GM23338 (cell line): ENCODE data around the gene ARMC9. TPM values are rescaled to one million over a fixed set of nuclear protein-coding genes. Genes with fewer than 3 reads are reported as not detected.

Experiments used
- ATAC-seq: fragments of 200-7000 bp; cut with Tn5 transposase; 3 replicates; pipeline ENCODE4 v1.9.1; 2020
- DNase-seq: peaks from one replicate; pipeline ENCODE4 v3.0.0-alpha.2; 2015; ENCODE audit warnings: low spot score
- H2AFZ ChIP-seq: fragments of 200-600 bp; sonication (generic); 2 replicates; pipeline ENCODE4 v1.8.0; 2016; ENCODE audit warnings: antibody characterized with exemption, mild to moderate bottlenecking, moderate library complexity
- H3F3A ChIP-seq: fragments of 200-600 bp; sonication (generic); replicated peaks from 2 replicates; pipeline ENCODE4 v1.8.0; 2017; ENCODE audit warnings: antibody characterized with exemption, mixed run types, low read depth
- H3K27ac ChIP-seq: fragments of 200-600 bp; sonication (generic); 2 replicates; pipeline ENCODE4 v1.6.1; 2016; ENCODE audit warnings: low read depth
- H3K27me3 ChIP-seq: fragments of 200-600 bp; sonication (generic); 2 replicates; pipeline ENCODE4 v1.8.0; 2016; ENCODE audit warnings: mild to moderate bottlenecking, mixed run types, moderate library complexity; ENCODE audit not compliant: insufficient read depth
- H3K36me3 ChIP-seq: fragments of 200-600 bp; sonication (generic); 2 replicates; pipeline ENCODE4 v1.8.0; 2016; ENCODE audit warnings: mild to moderate bottlenecking; ENCODE audit not compliant: insufficient read depth
- H3K4me1 ChIP-seq: fragments of 200-600 bp; sonication (generic); 2 replicates; pipeline ENCODE4 v1.8.0; 2016; ENCODE audit warnings: mild to moderate bottlenecking, moderate library complexity; ENCODE audit not compliant: insufficient read depth
- H3K4me2 ChIP-seq: fragments of 200-600 bp; sonication (generic); 2 replicates; pipeline ENCODE4 v1.7.1; 2017; ENCODE audit warnings: mixed run types
- H3K4me3 ChIP-seq: fragments of 200-600 bp; sonication (generic); 2 replicates; pipeline ENCODE4 v1.6.1; 2016; ENCODE audit warnings: mixed run types
- H3K79me2 ChIP-seq: fragments of 200-600 bp; sonication (generic); replicated peaks from 2 replicates; pipeline ENCODE4 v1.8.0; 2017; ENCODE audit warnings: mild to moderate bottlenecking; ENCODE audit not compliant: insufficient read depth
- H3K9me2 ChIP-seq: fragments of 200-600 bp; sonication (generic); 2 replicates; pipeline ENCODE4 v1.8.0; 2017; ENCODE audit not compliant: insufficient read depth
- H4K20me1 ChIP-seq: fragments of 200-600 bp; sonication (generic); replicated peaks from 2 replicates; pipeline ENCODE4 v1.8.0; 2017; ENCODE audit warnings: mild to moderate bottlenecking; ENCODE audit not compliant: insufficient read depth
- H3K27ac Mint-ChIP-seq: 2 replicates; pipeline ENCODE4 v1.8.0; 2020; ENCODE audit warnings: inconsistent platforms, mild to moderate bottlenecking, moderate library complexity, mixed read lengths
- H3K27me3 Mint-ChIP-seq: 3 replicates; pipeline ENCODE4 v1.8.0; 2022; ENCODE audit warnings: low read depth, mild to moderate bottlenecking, moderate library complexity, mixed read lengths, inconsistent platforms; ENCODE audit not compliant: insufficient read depth, poor library complexity
- H3K36me3 Mint-ChIP-seq: 3 replicates; pipeline ENCODE4 v1.8.0; 2021; ENCODE audit warnings: low read depth, mild to moderate bottlenecking, inconsistent platforms, moderate library complexity, mixed read lengths
- H3K4me1 Mint-ChIP-seq: 3 replicates; pipeline ENCODE4 v1.8.0; 2020; ENCODE audit warnings: mild to moderate bottlenecking, inconsistent platforms, mixed read lengths
- H3K4me3 Mint-ChIP-seq: 3 replicates; pipeline ENCODE4 v1.8.0; 2021; ENCODE audit warnings: moderate library complexity, mild to moderate bottlenecking, inconsistent platforms, mixed read lengths
- H3K9me3 Mint-ChIP-seq: 3 replicates; pipeline ENCODE4 v1.8.0; 2020; ENCODE audit warnings: moderate library complexity, mild to moderate bottlenecking, inconsistent platforms, mixed read lengths
- CREB1 ChIP-seq: fragments of 250-450 bp; sonication (Bioruptor Pico); IDR thresholded peaks from 2 replicates; pipeline ENCODE4 v1.5.0; 2020; ENCODE audit warnings: low read depth, mild to moderate bottlenecking, moderate library complexity
- CTCF ChIP-seq, 2 experiments: fragments of 200-600 bp in 1 of 2; sonication (generic) in 1 of 2; conservative IDR thresholded peaks; 2 replicates each; pipeline versions ENCODE4 v1.5.1 to v1.6.1; 2016 to 2017; ENCODE audit warnings: antibody characterized with exemption in 2 of 2, low read depth in 2 of 2, mild to moderate bottlenecking in 2 of 2, moderate library complexity in 1 of 2
- EZH2 ChIP-seq: fragments of 200-600 bp; sonication (generic); IDR thresholded peaks from one replicate; pipeline ENCODE4 v1.8.0; 2017; ENCODE audit warnings: antibody characterized with exemption, mild to moderate bottlenecking, low read depth; ENCODE audit not compliant: unreplicated experiment
- JUNB ChIP-seq: IDR thresholded peaks from one replicate; pipeline ENCODE4 v1.6.1; 2016; ENCODE audit warnings: antibody characterized with exemption; ENCODE audit not compliant: unreplicated experiment
- NANOG ChIP-seq: IDR thresholded peaks from 2 replicates; pipeline ENCODE4 v1.6.1; 2016; ENCODE audit warnings: antibody characterized with exemption, borderline replicate concordance
- POLR2AphosphoS5 ChIP-seq: IDR thresholded peaks from 2 replicates; pipeline ENCODE4 v1.6.1; 2016; ENCODE audit warnings: antibody characterized with exemption, low read depth
- STAT1 ChIP-seq: IDR thresholded peaks from one replicate; pipeline ENCODE4 v1.6.1; 2016; ENCODE audit warnings: antibody characterized with exemption; ENCODE audit not compliant: unreplicated experiment
- ZNF114 ChIP-seq: fragments of 250-450 bp; sonication (Bioruptor Pico); IDR thresholded peaks from 2 replicates; pipeline ENCODE4 v1.5.0; 2020; ENCODE audit warnings: mild to moderate bottlenecking, moderate library complexity
- ZNF331 ChIP-seq: fragments of 250-450 bp; sonication (Bioruptor Pico); IDR thresholded peaks from 2 replicates; pipeline ENCODE4 v1.5.0; 2020; ENCODE audit warnings: low read depth, mild to moderate bottlenecking, moderate library complexity
- ZNF462 ChIP-seq: fragments of 250-450 bp; sonication (Bioruptor Pico); IDR thresholded peaks from 2 replicates; pipeline ENCODE4 v1.5.0; 2020; ENCODE audit warnings: mild to moderate bottlenecking, moderate library complexity
- polyA plus RNA-seq: library from polyadenylated mRNA; unstranded; fragments of >200 nt; fragmentation: Nextera tagmentation; extraction: Ambion mirVana; gene quantifications from 2 replicates; pipeline ENCODE4 v1.2.1, GENCODE V29; 2016
- total RNA-seq: library from RNA; depleted of rRNA; stranded (reverse); fragments of >200 nt; shearing (Covaris generic); gene quantifications from 2 replicates; pipeline ENCODE4 v1.2.3, GENCODE V29; 2014
- TF ChIP-seq, protein P1 (sequence below): IDR thresholded peaks from one replicate; pipeline ENCODE4 v1.6.1; 2018; ENCODE audit warnings: antibody characterized with exemption; ENCODE audit not compliant: unreplicated experiment
- TF ChIP-seq, protein P2 (sequence below): IDR thresholded peaks from 2 replicates; pipeline ENCODE4 v1.6.1; 2016; ENCODE audit warnings: antibody characterized with exemption

Gene ARMC9
- total and polyA plus RNA-seq, 2 experiments from 2014 or later, result 29.2 to 56.0 TPM

DNA sequence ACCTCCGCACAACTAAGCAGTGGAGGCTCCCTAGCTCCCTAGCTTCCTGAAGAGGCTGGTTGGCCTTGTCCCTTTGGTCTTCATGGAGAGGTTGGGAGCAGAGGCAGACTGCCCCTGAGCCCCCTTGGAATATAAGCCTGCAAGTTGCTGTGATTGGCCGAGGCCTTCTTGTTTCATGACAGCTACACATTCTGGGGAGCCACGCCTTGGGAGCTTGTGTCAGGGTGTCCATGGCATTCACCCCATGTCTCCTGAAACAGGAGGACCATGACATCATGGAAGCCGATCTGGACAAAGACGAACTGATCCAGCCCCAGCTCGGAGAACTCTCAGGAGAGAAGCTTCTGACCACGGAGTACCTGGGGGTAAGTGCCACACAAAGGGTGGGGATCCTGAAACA is 133.1 kb downstream of the ARMC9 start (continued):
- TF ChIP-seq ZNF462 (CRISPR knock-in tag), result no peak
- TF ChIP-seq ZNF331, result no peak
- no peak for TF ChIP-seq NANOG
- no peak for TF ChIP-seq CTCF (conservative IDR thresholded peaks at IDR 0.05; ENCODE audit: low read depth in 2 of 2)
- no peak for TF ChIP-seq STAT1
- no peak for TF ChIP-seq POLR2AphosphoS5
- no peak for TF ChIP-seq JUNB
- no peak for TF ChIP-seq ZNF114 (CRISPR knock-in tag)

DNA sequence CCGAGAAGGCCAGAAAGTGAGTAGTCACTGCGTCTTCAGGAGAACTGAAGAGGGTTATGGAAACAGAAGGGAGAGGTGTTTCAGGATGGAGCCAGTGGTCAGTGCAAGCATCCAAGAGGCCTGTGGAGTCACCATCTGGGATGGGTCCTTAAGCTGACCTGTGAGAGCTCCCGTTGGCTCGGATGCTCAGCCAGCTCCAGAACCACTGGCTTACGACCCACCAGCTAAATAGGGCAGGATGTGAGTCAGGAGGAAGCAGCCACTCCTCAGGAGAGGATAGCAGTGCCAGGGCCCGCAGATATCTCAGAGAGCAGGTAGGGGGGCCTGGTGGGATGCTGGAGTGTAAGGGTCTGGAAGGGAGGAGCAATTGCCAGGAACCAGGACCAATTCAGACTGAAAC is 134.0 kb downstream of the ARMC9 start:
- no peaks in the 10 kb centered on the region for H4K20me1 ChIP-seq
- H3K4me2 ChIP-seq, result no peak overlapping the region
- H3K27me3 Mint-ChIP-seq, result no peaks in the 10 kb centered on the region
- no peak overlapping the region for H3K4me3 ChIP-seq
- peaks cover 28% of the 10 kb centered on the region for H3K36me3 Mint-ChIP-seq
- no peak overlapping the region for H3K27ac Mint-ChIP-seq
- no peak for TF ChIP-seq NANOG
- no peak for TF ChIP-seq STAT1
- TF ChIP-seq, protein P1, sequence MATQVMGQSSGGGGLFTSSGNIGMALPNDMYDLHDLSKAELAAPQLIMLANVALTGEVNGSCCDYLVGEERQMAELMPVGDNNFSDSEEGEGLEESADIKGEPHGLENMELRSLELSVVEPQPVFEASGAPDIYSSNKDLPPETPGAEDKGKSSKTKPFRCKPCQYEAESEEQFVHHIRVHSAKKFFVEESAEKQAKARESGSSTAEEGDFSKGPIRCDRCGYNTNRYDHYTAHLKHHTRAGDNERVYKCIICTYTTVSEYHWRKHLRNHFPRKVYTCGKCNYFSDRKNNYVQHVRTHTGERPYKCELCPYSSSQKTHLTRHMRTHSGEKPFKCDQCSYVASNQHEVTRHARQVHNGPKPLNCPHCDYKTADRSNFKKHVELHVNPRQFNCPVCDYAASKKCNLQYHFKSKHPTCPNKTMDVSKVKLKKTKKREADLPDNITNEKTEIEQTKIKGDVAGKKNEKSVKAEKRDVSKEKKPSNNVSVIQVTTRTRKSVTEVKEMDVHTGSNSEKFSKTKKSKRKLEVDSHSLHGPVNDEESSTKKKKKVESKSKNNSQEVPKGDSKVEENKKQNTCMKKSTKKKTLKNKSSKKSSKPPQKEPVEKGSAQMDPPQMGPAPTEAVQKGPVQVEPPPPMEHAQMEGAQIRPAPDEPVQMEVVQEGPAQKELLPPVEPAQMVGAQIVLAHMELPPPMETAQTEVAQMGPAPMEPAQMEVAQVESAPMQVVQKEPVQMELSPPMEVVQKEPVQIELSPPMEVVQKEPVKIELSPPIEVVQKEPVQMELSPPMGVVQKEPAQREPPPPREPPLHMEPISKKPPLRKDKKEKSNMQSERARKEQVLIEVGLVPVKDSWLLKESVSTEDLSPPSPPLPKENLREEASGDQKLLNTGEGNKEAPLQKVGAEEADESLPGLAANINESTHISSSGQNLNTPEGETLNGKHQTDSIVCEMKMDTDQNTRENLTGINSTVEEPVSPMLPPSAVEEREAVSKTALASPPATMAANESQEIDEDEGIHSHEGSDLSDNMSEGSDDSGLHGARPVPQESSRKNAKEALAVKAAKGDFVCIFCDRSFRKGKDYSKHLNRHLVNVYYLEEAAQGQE, result no peak
- TF ChIP-seq POLR2AphosphoS5, result no peak
- no peak for TF ChIP-seq EZH2
- TF ChIP-seq, protein P2, sequence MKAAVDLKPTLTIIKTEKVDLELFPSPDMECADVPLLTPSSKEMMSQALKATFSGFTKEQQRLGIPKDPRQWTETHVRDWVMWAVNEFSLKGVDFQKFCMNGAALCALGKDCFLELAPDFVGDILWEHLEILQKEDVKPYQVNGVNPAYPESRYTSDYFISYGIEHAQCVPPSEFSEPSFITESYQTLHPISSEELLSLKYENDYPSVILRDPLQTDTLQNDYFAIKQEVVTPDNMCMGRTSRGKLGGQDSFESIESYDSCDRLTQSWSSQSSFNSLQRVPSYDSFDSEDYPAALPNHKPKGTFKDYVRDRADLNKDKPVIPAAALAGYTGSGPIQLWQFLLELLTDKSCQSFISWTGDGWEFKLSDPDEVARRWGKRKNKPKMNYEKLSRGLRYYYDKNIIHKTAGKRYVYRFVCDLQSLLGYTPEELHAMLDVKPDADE, result no peak
- no peak for TF ChIP-seq CREB1
- TF ChIP-seq JUNB, result no peak
- TF ChIP-seq ZNF331, result no peak
- no peaks in the 10 kb centered on the region for H3K79me2 ChIP-seq
- H3K4me1 Mint-ChIP-seq, result peaks cover 16% of the 10 kb centered on the region
- H3K4me1 ChIP-seq, result peaks cover 9% of the 10 kb centered on the region; the same call in 1 of the 2 replicates
- no peak overlapping the region for H2AFZ ChIP-seq
- ATAC-seq, result no peak
- no peaks in the 10 kb centered on the region for H3K27me3 ChIP-seq
- no peaks in the 10 kb centered on the region for H3K36me3 ChIP-seq
- H3F3A ChIP-seq, result 0 out of 2 replicates have a peak, but pooled peaks cover 4% of the 10 kb centered on the region
- no peaks in the 10 kb centered on the region for H3K9me3 Mint-ChIP-seq
- H3K9me2 ChIP-seq, result 0 out of 2 replicates have a peak, but pooled peaks cover 8% of the 10 kb centered on the region
- no peak for DNase-seq
- H3K27ac ChIP-seq, result no peak overlapping the region
- no peak overlapping the region for H3K4me3 Mint-ChIP-seq
